ENCODE results near the gene ANXA2R.
"Not testable (repeated sequence)": the region's sequence is repeated elsewhere in the genome, so short reads cannot be mapped to it uniquely, and the experiment has no call there.

The ANXA2R gene

GRCh38 chr5:43033841-43034590 lies 6.1 kb downstream of the ANXA2R start:
- DNase-seq (ENCODE audit: low read depth): no peak

- DNase-seq (ENCODE audit: low read depth): no peak
Measured at GRCh38 chr5:43027054-43027785, 12.9 kb downstream of the ANXA2R start.

- not testable (repeated sequence) for DNase-seq (ENCODE audit: low read depth)
Measured at GRCh38 chr5:43025184-43025950, 14.8 kb downstream of the ANXA2R start.

GRCh38 chr5:43024217-43024616 lies 15.9 kb downstream of the ANXA2R start:
- no peak for DNase-seq (ENCODE audit: low read depth)

- DNase-seq (ENCODE audit: low read depth): no peak
Measured at GRCh38 chr5:43021151-43021550, 19.0 kb downstream of the ANXA2R start.

GRCh38 chr5:43020399-43020746 lies 19.7 kb downstream of the ANXA2R start:
- DNase-seq (ENCODE audit: low read depth): no peak

GRCh38 chr5:43019614-43020398 lies 20.3 kb downstream of the ANXA2R start:
- peak; percentile 42 for DNase-seq (ENCODE audit: low read depth)

GRCh38 chr5:43019291-43019613 lies 20.9 kb downstream of the ANXA2R start:
- no peak for DNase-seq (ENCODE audit: low read depth)

GRCh38 chr5:43017428-43017815 lies 22.7 kb downstream of the ANXA2R start:
- no peak for DNase-seq (ENCODE audit: low read depth)

GRCh38 chr5:43016217-43016779 lies 23.8 kb downstream of the ANXA2R start:
- no peak for DNase-seq (ENCODE audit: low read depth)

GRCh38 chr5:43014522-43014921 lies 25.6 kb downstream of the ANXA2R start:
- no peak for DNase-seq (ENCODE audit: low read depth)

- DNase-seq (ENCODE audit: low read depth): no peak
Measured at GRCh38 chr5:43010935-43011315, 29.2 kb downstream of the ANXA2R start.

GRCh38 chr5:43008363-43009153 lies 31.6 kb downstream of the ANXA2R start:
- DNase-seq (ENCODE audit: low read depth): no peak

- no peak for DNase-seq (ENCODE audit: low read depth)
Measured at GRCh38 chr5:43007911-43008362, 32.2 kb downstream of the ANXA2R start.

GRCh38 chr5:43007246-43007910 lies 32.7 kb downstream of the ANXA2R start:
- DNase-seq (ENCODE audit: low read depth): no peak

- no peak for DNase-seq (ENCODE audit: low read depth)
Measured at GRCh38 chr5:43006424-43007202, 33.5 kb downstream of the ANXA2R start.

- no peak for DNase-seq (ENCODE audit: low read depth)
Measured at GRCh38 chr5:43005031-43005430, 35.1 kb downstream of the ANXA2R start.

GRCh38 chr5:43001748-43002147 lies 38.4 kb downstream of the ANXA2R start:
- DNase-seq (ENCODE audit: low read depth): no peak

- no peak for DNase-seq (ENCODE audit: low read depth)
Measured at GRCh38 chr5:43000914-43001313, 39.2 kb downstream of the ANXA2R start.

Data from stimulated activated CD8-positive, alpha-beta memory T cell treated with anti-CD3 and anti-CD28 coated beads, Interleukin-15, amount 100 ng/mL, for 24 hours (primary cell).